ENCODE results near the gene LRP11.
A peak's percentile ranks its signal among the peaks of the same experiment; 100 is the strongest.

LRP11 gene

GRCh38 chr6:149823013-149823412 lies 41.1 kb downstream of the LRP11 start:
- Histone ChIP-seq H3K4me3 (replicated peaks; ENCODE audit: low read depth, low read length) (no peak overlapping the region), H3K36me3 (ENCODE audit: control insufficient read depth, insufficient read depth, low read length) (no peaks in the 10 kb centered on the region), H3K27me3 (replicated peaks; ENCODE audit: control insufficient read depth, insufficient read depth, low read length) (no peaks in the 10 kb centered on the region; the same call in 1 of the 2 replicates)
- DNase-seq (ENCODE audit: extremely low read depth, insufficient read length), result no peak
- peak; percentile 3 for TF ChIP-seq CTCF (IDR thresholded peaks at IDR 0.05; ENCODE audit: insufficient read depth, low read length, poor library complexity, severe bottlenecking)

- Histone ChIP-seq H3K4me3 (replicated peaks; ENCODE audit: low read depth, low read length) (no peak overlapping the region), H3K27me3 (replicated peaks; ENCODE audit: control insufficient read depth, insufficient read depth, low read length) (no peaks in the 10 kb centered on the region; the same call in 1 of the 2 replicates), H3K36me3 (ENCODE audit: control insufficient read depth, insufficient read depth, low read length) (no peaks in the 10 kb centered on the region)
- TF ChIP-seq CTCF (IDR thresholded peaks at IDR 0.05; ENCODE audit: insufficient read depth, low read length, poor library complexity, severe bottlenecking), result no peak
- DNase-seq (ENCODE audit: extremely low read depth, insufficient read length), result no peak
Measured at GRCh38 chr6:149821492-149821891, 42.7 kb downstream of the LRP11 start.

- TF ChIP-seq CTCF (IDR thresholded peaks at IDR 0.05; ENCODE audit: insufficient read depth, low read length, poor library complexity, severe bottlenecking), result no peak
- DNase-seq (ENCODE audit: extremely low read depth, insufficient read length), result no peak
- Histone ChIP-seq H3K36me3 (ENCODE audit: control insufficient read depth, insufficient read depth, low read length) (no peaks in the 10 kb centered on the region), H3K27me3 (replicated peaks; ENCODE audit: control insufficient read depth, insufficient read depth, low read length) (no peaks in the 10 kb centered on the region; the same call in 1 of the 2 replicates), H3K4me3 (replicated peaks; ENCODE audit: low read depth, low read length) (no peak overlapping the region)
Measured at GRCh38 chr6:149820506-149820905, 43.7 kb downstream of the LRP11 start.

- Histone ChIP-seq H3K4me3 (replicated peaks; ENCODE audit: low read depth, low read length) (no peak overlapping the region), H3K36me3 (ENCODE audit: control insufficient read depth, insufficient read depth, low read length) (no peaks in the 10 kb centered on the region), H3K27me3 (replicated peaks; ENCODE audit: control insufficient read depth, insufficient read depth, low read length) (no peaks in the 10 kb centered on the region)
- no peak for TF ChIP-seq CTCF (IDR thresholded peaks at IDR 0.05; ENCODE audit: insufficient read depth, low read length, poor library complexity, severe bottlenecking)
- no peak for DNase-seq (ENCODE audit: extremely low read depth, insufficient read length)
Measured at GRCh38 chr6:149815788-149816187, 48.4 kb downstream of the LRP11 start.

GRCh38 chr6:149813351-149813750 lies 50.8 kb downstream of the LRP11 start:
- Histone ChIP-seq H3K36me3 (ENCODE audit: control insufficient read depth, insufficient read depth, low read length) (no peaks in the 10 kb centered on the region), H3K27me3 (replicated peaks; ENCODE audit: control insufficient read depth, insufficient read depth, low read length) (no peaks in the 10 kb centered on the region), H3K4me3 (replicated peaks; ENCODE audit: low read depth, low read length) (no peak overlapping the region)
- no peak for TF ChIP-seq CTCF (IDR thresholded peaks at IDR 0.05; ENCODE audit: insufficient read depth, low read length, poor library complexity, severe bottlenecking)
- no peak for DNase-seq (ENCODE audit: extremely low read depth, insufficient read length)

GRCh38 chr6:149809798-149810197 lies 54.4 kb downstream of the LRP11 start:
- DNase-seq (ENCODE audit: extremely low read depth, insufficient read length), result no peak
- H3K27me3 ChIP-seq (replicated peaks; ENCODE audit: control insufficient read depth, insufficient read depth, low read length), result no peaks in the 10 kb centered on the region
- H3K36me3 ChIP-seq (ENCODE audit: control insufficient read depth, insufficient read depth, low read length), result no peaks in the 10 kb centered on the region
- no peak overlapping the region for H3K4me3 ChIP-seq (replicated peaks; ENCODE audit: low read depth, low read length)
- no peak for TF ChIP-seq CTCF (IDR thresholded peaks at IDR 0.05; ENCODE audit: insufficient read depth, low read length, poor library complexity, severe bottlenecking)

All from GM06990 (cell line).